ENCODE measurements around the gene MKS1.

Gene MKS1

GRCh38 chr17:58184308-58184985 is 34.6 kb downstream of the MKS1 start (continued):
- TF ChIP-seq SCRT2 (tag by site-specific recombination; IDR thresholded peaks at IDR 0.05) (peak; percentile 41; the same call in 1 of the 2 replicates), ZNF133 (tag by site-specific recombination; IDR thresholded peaks at IDR 0.05) (0 out of 2 replicates have a peak, but pooled peaks have one; percentile 27), ZNF837 (tag by site-specific recombination; IDR thresholded peaks at IDR 0.05) (no peak), ZNF610 (tag by site-specific recombination; IDR thresholded peaks at IDR 0.05; ENCODE audit: borderline replicate concordance) (no peak), ZNF600 (tag by site-specific recombination; IDR thresholded peaks at IDR 0.05) (peak; percentile 51; the same call in 1 of the 2 replicates), ZNF529 (tag by site-specific recombination; IDR thresholded peaks at IDR 0.05; ENCODE audit: insufficient replicate concordance) (no peak)

GRCh38 chr17:58183514-58183913 is 35.5 kb downstream of the MKS1 start:
- no peaks in the 10 kb centered on the region for H3K9me3 ChIP-seq (ENCODE audit: control insufficient read depth, insufficient read depth, low read depth, low read length)
- ChIA-PET CTCF (interaction anchor here (0.6 to 2.1 kb wide), 2 partner anchors 11 to 1098 kb away, joined by 3 to 7 read pairs; no protein-coding TSS in a partner anchor), POLR2A (no interaction called here)
- no peak overlapping the region for H3K4me3 ChIP-seq (ENCODE audit: low read depth, low read length)
- no peaks in the 10 kb centered on the region for H3K4me1 ChIP-seq (ENCODE audit: control insufficient read depth, insufficient read depth, low read length)
- H3K27ac ChIP-seq (ENCODE audit: extremely low read depth, low read depth, low read length): no peak overlapping the region
- H3K36me3 ChIP-seq (ENCODE audit: control insufficient read depth in 2 of 2, insufficient read depth in 1 of 2, low read length in 2 of 2): no peaks in the 10 kb centered on the region
- TF ChIP-seq ZXDB (tag by site-specific recombination; IDR thresholded peaks at IDR 0.05): no peak
- TF ChIP-seq ZNF24 (tag by site-specific recombination; IDR thresholded peaks at IDR 0.05): no peak
- TF ChIP-seq ZNF768 (tag by site-specific recombination; IDR thresholded peaks at IDR 0.05): no peak
- no peak for TF ChIP-seq ZSCAN18 (tag by site-specific recombination; IDR thresholded peaks at IDR 0.05)
- no peak for TF ChIP-seq YY1 (tag by site-specific recombination; IDR thresholded peaks at IDR 0.05)
- TF ChIP-seq ZBTB10 (tag by site-specific recombination; IDR thresholded peaks at IDR 0.05): no peak
- TF ChIP-seq PATZ1 (tag by site-specific recombination; IDR thresholded peaks at IDR 0.05): no peak
- no peak for TF ChIP-seq PBX3 (CRISPR knock-in tag; IDR thresholded peaks at IDR 0.05)
- no peak for TF ChIP-seq ZBTB21 (tag by site-specific recombination; IDR thresholded peaks at IDR 0.05)
- TF ChIP-seq ZNF747 (tag by site-specific recombination; IDR thresholded peaks at IDR 0.05): no peak
- no peak for TF ChIP-seq ZNF664 (tag by site-specific recombination; IDR thresholded peaks at IDR 0.05)
- TF ChIP-seq ZBTB44 (tag by site-specific recombination; IDR thresholded peaks at IDR 0.05): no peak
- TF ChIP-seq GLI4 (tag by site-specific recombination; IDR thresholded peaks at IDR 0.05): no peak
- TF ChIP-seq TRIM28 (IDR thresholded peaks at IDR 0.05; ENCODE audit: borderline replicate concordance, low read length): no peak
- no peak for TF ChIP-seq ZNF18 (tag by site-specific recombination; IDR thresholded peaks at IDR 0.05)
- TF ChIP-seq YY2 (tag by site-specific recombination; IDR thresholded peaks at IDR 0.05): no peak
- TF ChIP-seq ZNF785 (tag by site-specific recombination; IDR thresholded peaks at IDR 0.05): no peak
- no peak for TF ChIP-seq ZNF513 (tag by site-specific recombination; IDR thresholded peaks at IDR 0.05)
- TF ChIP-seq ZNF544 (tag by site-specific recombination; IDR thresholded peaks at IDR 0.05): no peak

All from HEK293 (cell line).